Panc1 (cell line): ENCODE measurements around the gene NEO1. TPM values are rescaled to one million over a fixed set of nuclear protein-coding genes. Genes with fewer than 3 reads are reported as not detected.

Experiments
- ATAC-seq: fragments of 200-7000 bp; cut with Tn5 transposase; 2 replicates; pipeline ENCODE4 v1.9.1; 2020; ENCODE audit warnings: mild to moderate bottlenecking, moderate library complexity
- BruUV-seq: library from RNA; stranded (reverse); fragments of 400-500 nt; replicated peaks from 2 replicates; lab custom pipeline; 2021; lab: Mats Ljungman, UMichigan
- CTCF ChIA-PET: fragments of 300-600 bp; sonication (Branson Sonifier 250); formaldehyde crosslinking; loops from one replicate; lab custom pipeline; 2022; ENCODE audit warnings: antibody characterized with exemption; lab: Charles Lee
- POLR2A ChIA-PET: fragments of 300-600 bp; sonication (Branson Sonifier 250); formaldehyde crosslinking; loops from one replicate; lab custom pipeline; 2022; ENCODE audit warnings: antibody characterized with exemption; lab: Charles Lee
- DNase-seq: peaks from one replicate; pipeline ENCODE4 v3.0.0-alpha.2; 2010; ENCODE audit warnings: low read depth, low spot score
- H3K27ac ChIP-seq: 2 replicates; pipeline ENCODE4 v1.5.1; 2011; ENCODE audit warnings: mild to moderate bottlenecking, low read length, inconsistent platforms
- H3K27me3 ChIP-seq: fragments of 200-500 bp; sonication (Bioruptor generic); 2 replicates; pipeline ENCODE4 v1.6.0; 2014; ENCODE audit warnings: low read length, inconsistent platforms; ENCODE audit not compliant: control insufficient read depth, insufficient read depth
- H3K36me3 ChIP-seq: fragments of 200-500 bp; sonication (Bioruptor generic); 2 replicates; pipeline ENCODE4 v1.5.1; 2014; ENCODE audit warnings: inconsistent platforms, mild to moderate bottlenecking, low read length, moderate library complexity; ENCODE audit not compliant: control insufficient read depth, insufficient read depth
- H3K4me1 ChIP-seq: 2 replicates; pipeline ENCODE4 v1.5.1; 2011; ENCODE audit warnings: inconsistent platforms, mild to moderate bottlenecking, low read length, moderate library complexity; ENCODE audit not compliant: control insufficient read depth, insufficient read depth
- H3K4me3 ChIP-seq, 2 experiments: 2 replicates each; pipeline ENCODE4 v1.5.1; 2011 to 2012; ENCODE audit warnings: low read depth in 2 of 2, low read length in 2 of 2, mild to moderate bottlenecking in 2 of 2, inconsistent platforms in 1 of 2, moderate library complexity in 1 of 2
- H3K9me3 ChIP-seq: fragments of 200-500 bp; sonication (Bioruptor generic); 2 replicates; pipeline ENCODE4 v1.5.1; 2014; ENCODE audit warnings: low read depth, mild to moderate bottlenecking, inconsistent platforms, low read length, moderate library complexity; ENCODE audit not compliant: control insufficient read depth, insufficient read depth
- POLR2AphosphoS5 ChIP-seq: IDR thresholded peaks from 2 replicates; pipeline ENCODE4 v1.6.1; 2012; ENCODE audit warnings: mild to moderate bottlenecking, low read depth, low read length, moderate library complexity
- SIN3A ChIP-seq: IDR thresholded peaks from 2 replicates; pipeline ENCODE4 v1.6.1; 2012; ENCODE audit warnings: low read depth, mild to moderate bottlenecking, low read length, moderate library complexity, borderline replicate concordance; ENCODE audit not compliant: insufficient read depth
- TCF7L2 ChIP-seq: IDR thresholded peaks from 2 replicates; pipeline ENCODE4 v1.6.1; 2011; ENCODE audit warnings: mild to moderate bottlenecking, low read depth, low read length, inconsistent platforms
- in situ Hi-C: cut with HindIII; loops from 2 replicates; pipeline ENCODE4 v1.10.0; 2016; ENCODE audit warnings: low sequenced_read_pairs, low pct_unique_long_range_greater_than_20kb
- intact Hi-C: fragments of 100-400 bp; cut with micrococcal nuclease; formaldehyde crosslinking; loops from one replicate; pipeline ENCODE4 v1.10.0; 2022; ENCODE audit not compliant: unreplicated experiment
- total RNA-seq: library from RNA; stranded (reverse); gene quantifications from one replicate; pipeline ENCODE4 v1.2.1, GENCODE V29; 2021; ENCODE audit not compliant: unreplicated experiment
- TF ChIP-seq, protein P1 (sequence below), 2 experiments: IDR thresholded peaks; 2 replicates each; pipeline ENCODE4 v1.6.1; 2011 to 2012; ENCODE audit warnings: low read depth in 2 of 2, control low read depth in 1 of 2, low read length in 1 of 2, mild to moderate bottlenecking in 1 of 2, moderate library complexity in 1 of 2; ENCODE audit not compliant: insufficient read depth in 1 of 2
- TF ChIP-seq, protein P2 (sequence below): fragments of 450-650 bp; IDR thresholded peaks from 2 replicates; pipeline ENCODE4 v1.5.1; 2017; ENCODE audit warnings: mild to moderate bottlenecking

Gene NEO1
- total RNA-seq, 1 experiment from 2014 or later, result 7.5 TPM

DNA sequence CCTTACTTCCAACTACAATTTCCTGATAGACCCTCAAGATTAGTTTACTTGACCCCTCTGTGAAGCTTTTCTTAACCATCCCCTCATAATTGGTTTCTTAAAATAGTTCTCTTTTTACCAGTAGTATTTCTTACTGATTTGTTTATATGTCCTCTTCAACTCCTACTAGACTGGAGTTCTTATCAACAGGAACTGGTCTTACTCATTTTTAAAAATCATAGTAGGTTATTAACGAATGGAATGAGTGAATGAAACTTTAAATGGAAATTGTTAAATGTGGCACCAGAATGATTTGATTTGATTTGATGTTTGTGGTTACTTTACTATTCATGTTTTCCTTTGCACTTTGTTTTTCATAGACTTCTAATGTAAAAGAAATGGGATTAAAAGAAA is 91.5 kb downstream of the NEO1 start:
- POLR2A ChIA-PET, result no interaction called here
- in situ Hi-C loops, result no loop called here
- no peaks in the 10 kb centered on the region for H3K36me3 ChIP-seq
- ATAC-seq (no peak), DNase-seq (no peak)
- CTCF ChIA-PET, result no interaction called here
- H3K4me1 ChIP-seq, result no peaks in the 10 kb centered on the region
- no peaks in the 10 kb centered on the region; the same call in none of the 2 replicates for H3K27me3 ChIP-seq
- H3K9me3 ChIP-seq, result no peaks in the 10 kb centered on the region
- H3K4me3 ChIP-seq, result no peak overlapping the region
- BruUV-seq, result no TSS peak
- intact Hi-C loops, result no loop called here
- no peak overlapping the region for H3K27ac ChIP-seq
- TF ChIP-seq, protein P1, sequence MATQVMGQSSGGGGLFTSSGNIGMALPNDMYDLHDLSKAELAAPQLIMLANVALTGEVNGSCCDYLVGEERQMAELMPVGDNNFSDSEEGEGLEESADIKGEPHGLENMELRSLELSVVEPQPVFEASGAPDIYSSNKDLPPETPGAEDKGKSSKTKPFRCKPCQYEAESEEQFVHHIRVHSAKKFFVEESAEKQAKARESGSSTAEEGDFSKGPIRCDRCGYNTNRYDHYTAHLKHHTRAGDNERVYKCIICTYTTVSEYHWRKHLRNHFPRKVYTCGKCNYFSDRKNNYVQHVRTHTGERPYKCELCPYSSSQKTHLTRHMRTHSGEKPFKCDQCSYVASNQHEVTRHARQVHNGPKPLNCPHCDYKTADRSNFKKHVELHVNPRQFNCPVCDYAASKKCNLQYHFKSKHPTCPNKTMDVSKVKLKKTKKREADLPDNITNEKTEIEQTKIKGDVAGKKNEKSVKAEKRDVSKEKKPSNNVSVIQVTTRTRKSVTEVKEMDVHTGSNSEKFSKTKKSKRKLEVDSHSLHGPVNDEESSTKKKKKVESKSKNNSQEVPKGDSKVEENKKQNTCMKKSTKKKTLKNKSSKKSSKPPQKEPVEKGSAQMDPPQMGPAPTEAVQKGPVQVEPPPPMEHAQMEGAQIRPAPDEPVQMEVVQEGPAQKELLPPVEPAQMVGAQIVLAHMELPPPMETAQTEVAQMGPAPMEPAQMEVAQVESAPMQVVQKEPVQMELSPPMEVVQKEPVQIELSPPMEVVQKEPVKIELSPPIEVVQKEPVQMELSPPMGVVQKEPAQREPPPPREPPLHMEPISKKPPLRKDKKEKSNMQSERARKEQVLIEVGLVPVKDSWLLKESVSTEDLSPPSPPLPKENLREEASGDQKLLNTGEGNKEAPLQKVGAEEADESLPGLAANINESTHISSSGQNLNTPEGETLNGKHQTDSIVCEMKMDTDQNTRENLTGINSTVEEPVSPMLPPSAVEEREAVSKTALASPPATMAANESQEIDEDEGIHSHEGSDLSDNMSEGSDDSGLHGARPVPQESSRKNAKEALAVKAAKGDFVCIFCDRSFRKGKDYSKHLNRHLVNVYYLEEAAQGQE (IDR thresholded peaks at IDR 0.05; ENCODE audit: insufficient read depth in 1 of 2, low read depth in 2 of 2, low read length in 1 of 2), result no peak
- TF ChIP-seq SIN3A (no peak), POLR2AphosphoS5 (no peak), TCF7L2 (no peak)
- TF ChIP-seq, protein P2, sequence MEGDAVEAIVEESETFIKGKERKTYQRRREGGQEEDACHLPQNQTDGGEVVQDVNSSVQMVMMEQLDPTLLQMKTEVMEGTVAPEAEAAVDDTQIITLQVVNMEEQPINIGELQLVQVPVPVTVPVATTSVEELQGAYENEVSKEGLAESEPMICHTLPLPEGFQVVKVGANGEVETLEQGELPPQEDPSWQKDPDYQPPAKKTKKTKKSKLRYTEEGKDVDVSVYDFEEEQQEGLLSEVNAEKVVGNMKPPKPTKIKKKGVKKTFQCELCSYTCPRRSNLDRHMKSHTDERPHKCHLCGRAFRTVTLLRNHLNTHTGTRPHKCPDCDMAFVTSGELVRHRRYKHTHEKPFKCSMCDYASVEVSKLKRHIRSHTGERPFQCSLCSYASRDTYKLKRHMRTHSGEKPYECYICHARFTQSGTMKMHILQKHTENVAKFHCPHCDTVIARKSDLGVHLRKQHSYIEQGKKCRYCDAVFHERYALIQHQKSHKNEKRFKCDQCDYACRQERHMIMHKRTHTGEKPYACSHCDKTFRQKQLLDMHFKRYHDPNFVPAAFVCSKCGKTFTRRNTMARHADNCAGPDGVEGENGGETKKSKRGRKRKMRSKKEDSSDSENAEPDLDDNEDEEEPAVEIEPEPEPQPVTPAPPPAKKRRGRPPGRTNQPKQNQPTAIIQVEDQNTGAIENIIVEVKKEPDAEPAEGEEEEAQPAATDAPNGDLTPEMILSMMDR, result no peak

DNA sequence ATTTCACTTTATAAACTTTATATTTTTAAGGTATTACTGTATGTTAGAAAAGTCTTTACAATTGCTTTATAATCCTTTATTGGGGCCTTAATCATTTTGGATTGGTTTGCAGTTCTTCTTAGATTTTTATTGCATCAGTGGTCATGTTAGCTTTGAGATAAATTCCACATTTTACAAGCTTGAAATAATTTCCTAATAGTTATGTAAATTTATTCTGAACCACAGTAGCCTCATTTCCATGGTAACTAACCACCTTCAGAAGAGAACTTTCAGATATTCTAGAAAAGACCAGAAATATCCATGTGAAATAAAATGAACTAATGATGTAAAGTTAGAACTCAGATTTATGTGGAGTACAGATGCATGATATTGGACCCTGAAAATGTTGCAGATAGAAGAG is 94.2 kb downstream of the NEO1 start:
- ATAC-seq, result no peak
- in situ Hi-C loops, result no loop called here
- POLR2A ChIA-PET, result no interaction called here

More for the DNA sequence above, 94.2 kb downstream of the NEO1 start:
- Histone ChIP-seq H3K27me3 (no peaks in the 10 kb centered on the region), H3K36me3 (no peaks in the 10 kb centered on the region), H3K4me1 (no peaks in the 10 kb centered on the region), H3K4me3 (no peak overlapping the region), H3K27ac (no peak overlapping the region), H3K9me3 (no peaks in the 10 kb centered on the region; the same call in 1 of the 2 replicates)
- no peak for DNase-seq
- CTCF ChIA-PET, result no interaction called here
- BruUV-seq, result no TSS peak
- intact Hi-C loops, result no loop called here
- TF ChIP-seq, protein P1 (IDR thresholded peaks at IDR 0.05; ENCODE audit: insufficient read depth in 1 of 2, low read depth in 2 of 2, low read length in 1 of 2), result no peak
- TF ChIP-seq, protein P2, result no peak
- no peak for TF ChIP-seq POLR2AphosphoS5
- TF ChIP-seq SIN3A, result no peak
- no peak for TF ChIP-seq TCF7L2
